ENCODE results near the gene KRTAP5-4.
"Not testable (repeated sequence)": the region's sequence is repeated elsewhere in the genome, so short reads cannot be mapped to it uniquely, and the experiment has no call there.

The KRTAP5-4 gene

GRCh38 chr11:1661454-1662269 is 39.7 kb upstream of the KRTAP5-4 start:
- H3K9ac ChIP-seq (ENCODE audit: low read length in 5 of 5); H3K9me3 ChIP-seq (ENCODE audit: control insufficient read depth in 5 of 5, low read length in 5 of 5); H3K4me1 ChIP-seq (ENCODE audit: control insufficient read depth in 5 of 5, insufficient read depth in 5 of 5, low read length in 5 of 5); H3K36me3 ChIP-seq (ENCODE audit: control insufficient read depth in 5 of 5, insufficient read depth in 5 of 5, low read length in 5 of 5); H3K4me3 ChIP-seq (ENCODE audit: low read depth in 1 of 5, low read length in 5 of 5); H3K27ac ChIP-seq (ENCODE audit: low read depth, low read length): not testable (repeated sequence)
- peaks cover 0 to 14% (median 5%) of the 10 kb centered on the region in 5 donors for H3K27me3 ChIP-seq (ENCODE audit: control insufficient read depth in 5 of 5, insufficient read depth in 4 of 5, low read length in 5 of 5)

- H3K9ac ChIP-seq (ENCODE audit: low read length in 5 of 5): no peak overlapping the region
- no peak overlapping the region for H3K4me3 ChIP-seq (ENCODE audit: low read depth in 1 of 5, low read length in 5 of 5)
Observed at GRCh38 chr11:1660111-1660867, 38.4 kb upstream of the KRTAP5-4 start.

GRCh38 chr11:1659506-1659905 is 37.6 kb upstream of the KRTAP5-4 start:
- no peaks in the 10 kb centered on the region for H3K4me1 ChIP-seq (ENCODE audit: control insufficient read depth in 5 of 5, insufficient read depth in 5 of 5, low read length in 5 of 5)
- H3K27ac ChIP-seq (ENCODE audit: low read depth, low read length): no peak overlapping the region
- H3K9ac ChIP-seq (ENCODE audit: low read length in 5 of 5): no peak overlapping the region
- no peaks in the 10 kb centered on the region for H3K9me3 ChIP-seq (ENCODE audit: control insufficient read depth in 5 of 5, low read length in 5 of 5)
- H3K36me3 ChIP-seq (ENCODE audit: control insufficient read depth in 5 of 5, insufficient read depth in 5 of 5, low read length in 5 of 5): no peaks in the 10 kb centered on the region
- peaks cover 0 to 28% (median 12%) of the 10 kb centered on the region in 5 donors for H3K27me3 ChIP-seq (ENCODE audit: control insufficient read depth in 5 of 5, insufficient read depth in 4 of 5, low read length in 5 of 5)
- H3K4me3 ChIP-seq (ENCODE audit: low read depth in 1 of 5, low read length in 5 of 5): no peak overlapping the region

More at GRCh38 chr11:1660111-1660867, 38.4 kb upstream of the KRTAP5-4 start:
- Histone ChIP-seq H3K36me3 (ENCODE audit: control insufficient read depth in 5 of 5, insufficient read depth in 5 of 5, low read length in 5 of 5) (no peaks in the 10 kb centered on the region), H3K4me1 (ENCODE audit: control insufficient read depth in 5 of 5, insufficient read depth in 5 of 5, low read length in 5 of 5) (no peaks in the 10 kb centered on the region), H3K27me3 (ENCODE audit: control insufficient read depth in 5 of 5, insufficient read depth in 4 of 5, low read length in 5 of 5) (peaks cover 0 to 22% (median 6%) of the 10 kb centered on the region in 5 donors), H3K27ac (ENCODE audit: low read depth, low read length) (no peak overlapping the region), H3K9me3 (ENCODE audit: control insufficient read depth in 5 of 5, low read length in 5 of 5) (no peaks in the 10 kb centered on the region)

GRCh38 chr11:1656670-1657069 is 34.7 kb upstream of the KRTAP5-4 start:
- Histone ChIP-seq H3K27ac (ENCODE audit: low read depth, low read length) (no peak overlapping the region), H3K27me3 (ENCODE audit: control insufficient read depth in 5 of 5, insufficient read depth in 4 of 5, low read length in 5 of 5) (peaks cover 0 to 37% (median 19%) of the 10 kb centered on the region in 5 donors), H3K4me3 (ENCODE audit: low read depth in 1 of 5, low read length in 5 of 5) (no peak overlapping the region), H3K9ac (ENCODE audit: low read length in 5 of 5) (no peak overlapping the region), H3K9me3 (ENCODE audit: control insufficient read depth in 5 of 5, low read length in 5 of 5) (no peaks in the 10 kb centered on the region), H3K4me1 (ENCODE audit: control insufficient read depth in 5 of 5, insufficient read depth in 5 of 5, low read length in 5 of 5) (peaks cover 0 to 4% (median 3%) of the 10 kb centered on the region in 5 donors), H3K36me3 (ENCODE audit: control insufficient read depth in 5 of 5, insufficient read depth in 5 of 5, low read length in 5 of 5) (no peaks in the 10 kb centered on the region)

GRCh38 chr11:1656061-1656441 is 34.1 kb upstream of the KRTAP5-4 start:
- peaks cover 0 to 37% (median 19%) of the 10 kb centered on the region in 5 donors for H3K27me3 ChIP-seq (ENCODE audit: control insufficient read depth in 5 of 5, insufficient read depth in 4 of 5, low read length in 5 of 5)
- H3K9me3 ChIP-seq (ENCODE audit: control insufficient read depth in 5 of 5, low read length in 5 of 5): no peaks in the 10 kb centered on the region
- H3K36me3 ChIP-seq (ENCODE audit: control insufficient read depth in 5 of 5, insufficient read depth in 5 of 5, low read length in 5 of 5): no peaks in the 10 kb centered on the region
- H3K27ac ChIP-seq (ENCODE audit: low read depth, low read length): no peak overlapping the region
- no peak overlapping the region for H3K4me3 ChIP-seq (ENCODE audit: low read depth in 1 of 5, low read length in 5 of 5)
- H3K4me1 ChIP-seq (ENCODE audit: control insufficient read depth in 5 of 5, insufficient read depth in 5 of 5, low read length in 5 of 5): peaks cover 0 to 4% (median 3%) of the 10 kb centered on the region in 5 donors
- H3K9ac ChIP-seq (ENCODE audit: low read length in 5 of 5): no peak overlapping the region

- Histone ChIP-seq H3K27me3 (ENCODE audit: control insufficient read depth in 5 of 5, insufficient read depth in 4 of 5, low read length in 5 of 5) (peaks cover 0 to 34% (median 19%) of the 10 kb centered on the region in 5 donors), H3K9ac (ENCODE audit: low read length in 5 of 5) (no peak overlapping the region), H3K36me3 (ENCODE audit: control insufficient read depth in 5 of 5, insufficient read depth in 5 of 5, low read length in 5 of 5) (no peaks in the 10 kb centered on the region), H3K4me1 (ENCODE audit: control insufficient read depth in 5 of 5, insufficient read depth in 5 of 5, low read length in 5 of 5) (peaks cover 0 to 4% (median 3%) of the 10 kb centered on the region in 5 donors), H3K9me3 (ENCODE audit: control insufficient read depth in 5 of 5, low read length in 5 of 5) (no peaks in the 10 kb centered on the region), H3K4me3 (ENCODE audit: low read depth in 1 of 5, low read length in 5 of 5) (no peak overlapping the region), H3K27ac (ENCODE audit: low read depth, low read length) (no peak overlapping the region)
Observed at GRCh38 chr11:1655168-1656060, 33.5 kb upstream of the KRTAP5-4 start.

- Histone ChIP-seq H3K27ac (ENCODE audit: low read depth, low read length) (no peak overlapping the region), H3K9ac (ENCODE audit: low read length in 5 of 5) (no peak overlapping the region), H3K4me1 (ENCODE audit: control insufficient read depth in 5 of 5, insufficient read depth in 5 of 5, low read length in 5 of 5) (peaks cover 0 to 4% (median 3%) of the 10 kb centered on the region in 5 donors), H3K9me3 (ENCODE audit: control insufficient read depth in 5 of 5, low read length in 5 of 5) (no peaks in the 10 kb centered on the region), H3K36me3 (ENCODE audit: control insufficient read depth in 5 of 5, insufficient read depth in 5 of 5, low read length in 5 of 5) (no peaks in the 10 kb centered on the region), H3K27me3 (ENCODE audit: control insufficient read depth in 5 of 5, insufficient read depth in 4 of 5, low read length in 5 of 5) (peaks cover 0 to 29% (median 14%) of the 10 kb centered on the region in 5 donors), H3K4me3 (ENCODE audit: low read depth in 1 of 5, low read length in 5 of 5) (no peak overlapping the region)
Observed at GRCh38 chr11:1654388-1655167, 32.6 kb upstream of the KRTAP5-4 start.

- H3K27me3 ChIP-seq (ENCODE audit: control insufficient read depth in 5 of 5, insufficient read depth in 4 of 5, low read length in 5 of 5): peaks cover 0 to 29% (median 14%) of the 10 kb centered on the region in 5 donors
- H3K9ac ChIP-seq (ENCODE audit: low read length in 5 of 5): no peak overlapping the region
- no peaks in the 10 kb centered on the region for H3K9me3 ChIP-seq (ENCODE audit: control insufficient read depth in 5 of 5, low read length in 5 of 5)
- no peak overlapping the region for H3K4me3 ChIP-seq (ENCODE audit: low read depth in 1 of 5, low read length in 5 of 5)
- peaks cover 0 to 4% (median 3%) of the 10 kb centered on the region in 5 donors for H3K4me1 ChIP-seq (ENCODE audit: control insufficient read depth in 5 of 5, insufficient read depth in 5 of 5, low read length in 5 of 5)
- H3K36me3 ChIP-seq (ENCODE audit: control insufficient read depth in 5 of 5, insufficient read depth in 5 of 5, low read length in 5 of 5): no peaks in the 10 kb centered on the region
- no peak overlapping the region for H3K27ac ChIP-seq (ENCODE audit: low read depth, low read length)
Observed at GRCh38 chr11:1653541-1654387, 31.8 kb upstream of the KRTAP5-4 start.

Data from subcutaneous abdominal adipose tissue (tissue), 5 donors.